Measurements from ENCODE around the gene HMGB2. TPM values are rescaled to one million over a fixed set of nuclear protein-coding genes. Genes with fewer than 3 reads are reported as not detected.

HMGB2 gene
- total RNA-seq, 3 donors from 2014 or later: 48.2 to 66.2 (median 58.0) TPM

- H3K27ac ChIP-seq: no peak overlapping the region
Measured at GRCh38 chr4:173330590-173330989, 3.6 kb downstream of the HMGB2 start.

DNA sequence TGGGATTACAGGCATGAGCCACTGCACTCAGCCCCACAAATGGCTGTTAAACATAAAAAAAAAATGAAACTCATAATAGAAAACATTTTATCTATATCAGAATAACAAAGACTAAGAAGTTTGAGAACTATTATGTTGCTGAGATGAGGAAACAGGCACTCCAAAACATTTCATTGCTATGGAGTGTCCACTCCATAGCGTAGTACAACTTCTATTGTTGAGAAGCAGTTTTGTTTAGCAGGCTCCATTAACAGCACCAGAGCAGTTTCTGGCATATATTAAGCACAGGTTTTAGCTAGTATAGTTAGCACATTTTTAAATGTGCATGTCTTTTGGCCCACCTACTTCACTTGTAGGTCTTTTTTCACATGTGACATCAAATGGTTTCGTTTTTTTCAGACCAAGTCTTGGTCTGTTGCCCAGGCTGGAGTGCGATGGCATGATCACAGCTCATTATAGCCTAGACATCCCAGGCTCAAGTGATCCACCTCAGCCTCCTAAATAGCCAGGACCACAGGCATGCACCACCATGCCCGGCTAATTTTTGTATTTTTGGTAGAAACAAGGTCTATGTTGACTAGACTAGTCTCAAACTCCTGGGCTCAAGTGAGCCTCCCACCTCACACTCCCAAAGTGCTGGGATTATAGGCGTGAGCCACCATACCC, 5.8 kb downstream of the HMGB2 start:
- no peaks in the 10 kb centered on the region for H3K9me3 ChIP-seq
- no peak for DNase-seq (ENCODE audit: low spot score in 2 of 2)
- no peaks in the 10 kb centered on the region for H3K27me3 ChIP-seq
- H3K36me3 ChIP-seq: no peaks in the 10 kb centered on the region
- H3K27ac ChIP-seq: no peak overlapping the region
- no peak overlapping the region for H3K4me3 ChIP-seq
- intact Hi-C loops (cut with DNase I; ENCODE audit: low total_unique reads): no loop called here
- TF ChIP-seq POLR2A (IDR thresholded peaks at IDR 0.05): no peak
- TF ChIP-seq POLR2AphosphoS5 (IDR thresholded peaks at IDR 0.05): no peak
- TF ChIP-seq, protein P1, sequence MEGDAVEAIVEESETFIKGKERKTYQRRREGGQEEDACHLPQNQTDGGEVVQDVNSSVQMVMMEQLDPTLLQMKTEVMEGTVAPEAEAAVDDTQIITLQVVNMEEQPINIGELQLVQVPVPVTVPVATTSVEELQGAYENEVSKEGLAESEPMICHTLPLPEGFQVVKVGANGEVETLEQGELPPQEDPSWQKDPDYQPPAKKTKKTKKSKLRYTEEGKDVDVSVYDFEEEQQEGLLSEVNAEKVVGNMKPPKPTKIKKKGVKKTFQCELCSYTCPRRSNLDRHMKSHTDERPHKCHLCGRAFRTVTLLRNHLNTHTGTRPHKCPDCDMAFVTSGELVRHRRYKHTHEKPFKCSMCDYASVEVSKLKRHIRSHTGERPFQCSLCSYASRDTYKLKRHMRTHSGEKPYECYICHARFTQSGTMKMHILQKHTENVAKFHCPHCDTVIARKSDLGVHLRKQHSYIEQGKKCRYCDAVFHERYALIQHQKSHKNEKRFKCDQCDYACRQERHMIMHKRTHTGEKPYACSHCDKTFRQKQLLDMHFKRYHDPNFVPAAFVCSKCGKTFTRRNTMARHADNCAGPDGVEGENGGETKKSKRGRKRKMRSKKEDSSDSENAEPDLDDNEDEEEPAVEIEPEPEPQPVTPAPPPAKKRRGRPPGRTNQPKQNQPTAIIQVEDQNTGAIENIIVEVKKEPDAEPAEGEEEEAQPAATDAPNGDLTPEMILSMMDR (IDR thresholded peaks at IDR 0.05): no peak
- H3K4me1 ChIP-seq: peaks cover 0 to 4% of the 10 kb centered on the region in 2 donors

More at GRCh38 chr4:173330590-173330989, 3.6 kb downstream of the HMGB2 start:
- Histone ChIP-seq H3K9me3 (no peaks in the 10 kb centered on the region), H3K4me3 (no peak overlapping the region), H3K27me3 (no peaks in the 10 kb centered on the region), H3K36me3 (no peaks in the 10 kb centered on the region), H3K4me1 (peaks cover 0 to 4% of the 10 kb centered on the region in 2 donors)
- TF ChIP-seq POLR2A (IDR thresholded peaks at IDR 0.05) (no peak), POLR2AphosphoS5 (IDR thresholded peaks at IDR 0.05) (no peak)
- TF ChIP-seq, protein P1 (IDR thresholded peaks at IDR 0.05): no peak
- intact Hi-C loops (cut with DNase I; ENCODE audit: low total_unique reads): no loop called here
- no peak for DNase-seq (ENCODE audit: low spot score in 2 of 2)

GRCh38 chr4:173325007-173325736, 9.0 kb downstream of the HMGB2 start:
- TF ChIP-seq, protein P1 (IDR thresholded peaks at IDR 0.05): no peak
- TF ChIP-seq POLR2A (IDR thresholded peaks at IDR 0.05) (no peak), POLR2AphosphoS5 (IDR thresholded peaks at IDR 0.05) (no peak)
- H3K9me3 ChIP-seq: no peaks in the 10 kb centered on the region
- H3K27ac ChIP-seq: no peak overlapping the region
- H3K4me3 ChIP-seq: no peak overlapping the region
- DNase-seq (ENCODE audit: low spot score in 2 of 2): no peak
- intact Hi-C loops (cut with DNase I; ENCODE audit: low total_unique reads): loop anchor here (2.0 kb wide), 1 partner anchor 38 kb away; no protein-coding TSS in a partner anchor
- no peaks in the 10 kb centered on the region for H3K27me3 ChIP-seq
- no peaks in the 10 kb centered on the region for H3K36me3 ChIP-seq
- H3K4me1 ChIP-seq: no peaks in the 10 kb centered on the region

DNA sequence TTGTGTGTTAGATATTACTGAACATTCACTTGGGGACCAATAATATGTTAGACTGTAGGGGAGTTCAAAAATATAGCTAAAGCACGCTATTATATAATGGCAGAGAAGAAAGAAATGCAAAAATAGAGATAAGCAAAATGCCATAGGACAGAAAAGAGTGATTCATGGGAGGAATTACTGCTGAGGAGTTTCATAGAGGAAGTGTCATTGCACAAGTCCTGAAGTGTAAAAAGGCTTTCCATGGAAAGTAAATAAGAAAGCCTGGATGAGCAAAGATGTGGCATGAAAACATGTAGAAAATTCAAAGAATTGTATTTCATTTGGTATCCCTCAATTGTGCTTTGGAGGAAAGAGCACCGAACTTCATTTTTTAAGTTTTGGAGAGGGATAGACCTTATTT, 14.5 kb downstream of the HMGB2 start:
- Histone ChIP-seq H3K4me3 (no peak overlapping the region), H3K9me3 (no peaks in the 10 kb centered on the region), H3K27me3 (no peaks in the 10 kb centered on the region), H3K36me3 (no peaks in the 10 kb centered on the region), H3K4me1 (no peaks in the 10 kb centered on the region), H3K27ac (no peak overlapping the region)
- intact Hi-C loops (cut with DNase I; ENCODE audit: low total_unique reads): loop anchor here (1.0 kb wide), 1 partner anchor 93 kb away; no protein-coding TSS in a partner anchor
- TF ChIP-seq, protein P1 (IDR thresholded peaks at IDR 0.05): no peak
- TF ChIP-seq POLR2AphosphoS5 (IDR thresholded peaks at IDR 0.05) (no peak), POLR2A (IDR thresholded peaks at IDR 0.05) (no peak)
- no peak for DNase-seq (ENCODE audit: low spot score in 2 of 2)

DNA sequence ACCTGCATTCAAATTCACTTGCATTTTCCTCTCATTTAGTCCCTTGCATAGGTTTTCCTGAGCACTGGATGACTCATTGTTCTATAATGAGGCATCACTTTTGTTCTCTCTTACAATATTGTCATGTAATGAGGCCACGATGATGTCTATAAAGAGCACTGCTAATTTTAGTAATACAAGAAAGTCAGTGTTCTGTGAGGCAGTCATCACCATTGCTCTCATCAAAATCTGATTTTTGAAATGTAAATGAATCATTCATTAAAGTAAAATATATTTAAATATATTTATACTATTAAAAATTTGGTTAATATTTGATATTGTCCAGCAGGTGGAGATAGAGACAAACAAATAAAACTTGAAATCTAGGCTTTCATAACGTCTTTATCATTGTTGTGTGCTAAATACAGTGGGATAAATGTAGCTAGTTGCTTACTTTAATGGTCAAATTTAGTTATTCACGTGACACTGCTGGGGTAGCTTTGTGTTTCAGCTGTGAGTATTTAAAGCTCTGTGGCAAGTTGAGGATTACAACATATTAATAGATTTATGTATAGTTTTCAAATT, 15.4 kb downstream of the HMGB2 start:
- Histone ChIP-seq H3K4me3 (no peak overlapping the region), H3K4me1 (no peaks in the 10 kb centered on the region), H3K9me3 (no peaks in the 10 kb centered on the region), H3K36me3 (no peaks in the 10 kb centered on the region), H3K27ac (no peak overlapping the region), H3K27me3 (no peaks in the 10 kb centered on the region)
- intact Hi-C loops (cut with DNase I; ENCODE audit: low total_unique reads): no loop called here
- DNase-seq (ENCODE audit: low spot score in 2 of 2): no peak
- TF ChIP-seq, protein P1 (IDR thresholded peaks at IDR 0.05): peak in 2 of 3 donors; percentile 27 to 55
- TF ChIP-seq POLR2A (IDR thresholded peaks at IDR 0.05) (no peak), POLR2AphosphoS5 (IDR thresholded peaks at IDR 0.05) (no peak)
